Psoas muscle (tissue), 8 donors: ENCODE results near the gene VWA3B. TPM values are rescaled to one million over a fixed set of nuclear protein-coding genes. Genes with fewer than 3 reads are reported as not detected.
"Not testable (repeated sequence)": the region's sequence is repeated elsewhere in the genome, so short reads cannot be mapped to it uniquely, and the experiment has no call there.

ENCODE experiments used
- ATAC-seq, 4 donors: fragments of 200-7000 bp; cut with Tn5 transposase; one replicate each; pipeline ENCODE4 v1.9.1; 2020; ENCODE audit warnings: moderate library complexity in 3 of 4, mild to moderate bottlenecking in 2 of 4
- DNase-seq, 2 donors: peaks; one replicate each; pipeline ENCODE4 v3.0.0-alpha.2; 2020
- H3K27ac ChIP-seq: fragments of 200-600 bp; one replicate; pipeline ENCODE4 v1.8.0; 2022
- H3K27me3 ChIP-seq, 3 donors: fragments of 200-600 bp in 1 of 3; one replicate each; pipeline versions ENCODE4 v1.6.1 to v1.8.0; 2013 to 2022; ENCODE audit warnings: low read length in 2 of 3, mild to moderate bottlenecking in 2 of 3, moderate library complexity in 1 of 3; ENCODE audit not compliant: insufficient read depth in 3 of 3
- H3K36me3 ChIP-seq, 2 donors: fragments of 200-600 bp in 1 of 2; one replicate each; pipeline versions ENCODE4 v1.6.1 to v1.8.0; 2013 to 2022; ENCODE audit warnings: low read depth in 1 of 2, mild to moderate bottlenecking in 1 of 2, moderate library complexity in 1 of 2; ENCODE audit not compliant: insufficient read depth in 1 of 2
- H3K4me1 ChIP-seq: fragments of 200-600 bp; one replicate; pipeline ENCODE4 v1.8.0; 2022
- H3K4me3 ChIP-seq: fragments of 200-600 bp; one replicate; pipeline ENCODE4 v1.8.0; 2022; ENCODE audit warnings: mild to moderate bottlenecking
- H3K9me3 ChIP-seq: fragments of 200-600 bp; one replicate; pipeline ENCODE4 v1.8.0; 2022
- CTCF ChIP-seq: fragments of 200-600 bp; IDR thresholded peaks from one replicate; pipeline ENCODE4 v1.8.0; 2022; ENCODE audit warnings: antibody characterized with exemption
- WGBS, 3 donors: extraction: QIAGEN DNeasy Blood & Tissue Kit; methylation state at CpG; one replicate each; pipeline versions ENCODE4 v1.1.6 to v1.1.7; 2013; 5-methylcytosine and 5-hydroxymethylcytosine counted together
- intact Hi-C, 2 donors: fragments of 100-400 bp; cut with DNase I; formaldehyde crosslinking; loops; one replicate each; pipeline versions ENCODE4 v1.11.0 to v1.14.2; 2022
- polyA plus RNA-seq, 3 donors: library from polyadenylated mRNA; stranded (reverse); fragments of 200-250 nt; gene quantifications; one replicate each; pipeline ENCODE4 v1.2.3, GENCODE V29; 2013
- total RNA-seq, 4 donors: library from RNA; stranded (reverse); fragmentation: NEBNext Ultra II Directional in 2 of 4; extraction: Animal tissue kit (Norgen Biotek cat#: 25700) in 2 of 4; gene quantifications; one replicate each; pipeline versions ENCODE4 v1.2.1 to v1.2.4, GENCODE V29; 2021 to 2023
- donor health status: healthy with polysubstance abuse.
- donor health status: DM: no; HTN: no; CAD: no; lungs with moderate emphysema.
- donor health status: Bipolar disorder and iron deficiency.
- donor health status: healthy.
- donor health status: DM: yes; HTN: yes; CAD: no.
- donor health status: DM: no; HTN: no; CAD: no.
- donor health status: DM: no; HTN: no; CAD: no.
- donor health status: DM: yes; HTN: yes; CAD: no.

Gene VWA3B
- total and polyA plus RNA-seq, 7 donors = 0.01 to 0.24 (median 0.21) TPM; not detected in 3

DNA sequence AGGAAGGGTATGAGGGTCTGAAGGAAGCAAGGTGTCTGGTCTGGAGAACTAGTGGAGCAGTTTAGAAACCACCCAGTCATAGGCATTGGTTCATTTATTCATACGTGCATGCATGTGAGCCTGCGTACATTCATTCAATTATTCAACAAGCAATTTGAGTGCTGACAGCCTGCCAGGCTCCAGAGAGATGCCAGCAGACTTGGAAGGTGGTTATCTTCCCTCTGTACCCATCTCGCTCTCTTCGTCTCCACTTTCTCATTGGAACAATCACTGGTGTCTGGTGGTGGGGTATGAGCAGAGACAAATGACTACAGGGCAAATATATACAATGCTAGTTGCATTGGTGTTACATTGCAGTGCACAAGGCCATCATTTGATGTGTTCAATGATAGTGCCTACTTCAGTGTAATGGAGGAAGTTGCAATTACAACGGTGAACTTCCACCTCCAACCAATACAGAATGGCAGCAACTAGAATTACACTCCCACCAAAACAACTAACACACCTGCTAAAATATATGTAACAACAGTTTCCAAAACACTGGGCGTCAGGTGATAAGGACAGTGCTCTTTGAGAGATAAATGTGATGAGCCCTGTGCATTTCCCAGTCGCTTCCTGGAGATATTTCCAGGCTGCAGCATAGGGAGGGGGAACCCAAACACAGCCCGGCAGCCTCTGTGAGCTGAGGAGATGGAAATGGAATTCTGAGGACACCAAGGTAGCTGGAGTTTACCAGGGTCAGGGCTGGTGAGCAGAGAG lies 226.7 kb downstream of the VWA3B start:
- WGBS, 3 donors = 81 to 85% (median 82%) methylated on average over 8 of the region's 8 CpGs
- no peak overlapping the region for H3K4me3 ChIP-seq
- no peak overlapping the region for H3K27ac ChIP-seq
- no peaks in the 10 kb centered on the region for H3K4me1 ChIP-seq
- DNase-seq = no peak
- no peak for TF ChIP-seq CTCF
- H3K27me3 ChIP-seq = no peaks in the 10 kb centered on the region
- H3K36me3 ChIP-seq = no peaks in the 10 kb centered on the region
- intact Hi-C loops = no loop called here
- no peaks in the 10 kb centered on the region for H3K9me3 ChIP-seq
- no peak for ATAC-seq

DNA sequence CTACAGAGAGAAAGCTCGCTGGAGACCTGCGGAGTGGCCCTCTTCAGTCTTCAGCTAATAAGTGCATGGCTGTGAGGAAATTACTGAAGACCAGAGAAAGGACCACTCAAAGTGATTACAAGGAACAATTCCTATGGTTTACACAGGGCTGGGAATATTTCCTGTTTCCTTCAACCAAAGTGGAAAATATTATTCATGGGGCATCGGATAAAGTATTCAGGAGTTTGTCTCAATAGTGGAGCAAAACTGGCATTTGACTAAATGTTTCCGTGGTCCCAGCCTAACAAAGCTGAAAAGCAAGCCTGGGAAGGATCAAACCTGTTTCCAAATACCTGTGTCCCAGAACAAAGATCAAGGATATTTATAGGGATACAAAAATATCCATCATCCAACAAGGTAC lies 227.3 kb downstream of the VWA3B start:
- no peaks in the 10 kb centered on the region for H3K36me3 ChIP-seq
- no peaks in the 10 kb centered on the region for H3K9me3 ChIP-seq
- H3K4me3 ChIP-seq = no peak overlapping the region
- no peaks in the 10 kb centered on the region for H3K27me3 ChIP-seq
- DNase-seq (no peak), ATAC-seq (no peak)
- WGBS, 3 donors = 70 to 84% (median 82%) methylated on average over 4 of the region's 4 CpGs
- H3K27ac ChIP-seq = no peak overlapping the region
- no peak for TF ChIP-seq CTCF
- H3K4me1 ChIP-seq = no peaks in the 10 kb centered on the region
- intact Hi-C loops = no loop called here

DNA sequence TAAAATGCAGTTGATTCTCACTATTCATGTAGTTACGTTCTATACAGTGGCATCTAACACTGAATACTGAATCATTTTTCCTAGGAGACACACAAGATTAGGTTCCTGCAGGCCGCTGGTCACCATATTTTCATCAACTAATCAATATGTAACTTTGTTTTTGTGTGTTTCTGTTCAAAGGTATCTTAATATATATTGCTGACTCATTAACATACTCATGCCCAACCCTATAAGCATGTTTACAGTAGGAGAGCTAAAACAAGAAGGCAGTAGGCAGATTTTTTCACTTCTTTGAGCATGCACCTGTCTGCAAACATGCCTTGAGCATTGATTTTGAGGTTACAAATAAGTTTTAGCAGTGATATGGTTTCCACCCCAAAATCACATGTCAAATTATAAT lies 229.0 kb downstream of the VWA3B start:
- TF ChIP-seq CTCF = no peak
- peaks cover 9% of the 10 kb centered on the region for H3K9me3 ChIP-seq
- DNase-seq (no peak), ATAC-seq (no peak)
- no peak overlapping the region for H3K27ac ChIP-seq
- no peaks in the 10 kb centered on the region for H3K4me1 ChIP-seq
- no peaks in the 10 kb centered on the region for H3K36me3 ChIP-seq
- H3K4me3 ChIP-seq = no peak overlapping the region
- no peaks in the 10 kb centered on the region for H3K27me3 ChIP-seq
- intact Hi-C loops = no loop called here
- 90 to 94% (median 93%) methylated on average over 2 of the region's 2 CpGs for WGBS, 3 donors

GRCh38 chr2:98317214-98317613 lies 230.2 kb downstream of the VWA3B start:
- 34 to 49% (median 36%) methylated on average over 3 of the region's 3 CpGs for WGBS, 3 donors
- intact Hi-C loops = no loop called here

DNA sequence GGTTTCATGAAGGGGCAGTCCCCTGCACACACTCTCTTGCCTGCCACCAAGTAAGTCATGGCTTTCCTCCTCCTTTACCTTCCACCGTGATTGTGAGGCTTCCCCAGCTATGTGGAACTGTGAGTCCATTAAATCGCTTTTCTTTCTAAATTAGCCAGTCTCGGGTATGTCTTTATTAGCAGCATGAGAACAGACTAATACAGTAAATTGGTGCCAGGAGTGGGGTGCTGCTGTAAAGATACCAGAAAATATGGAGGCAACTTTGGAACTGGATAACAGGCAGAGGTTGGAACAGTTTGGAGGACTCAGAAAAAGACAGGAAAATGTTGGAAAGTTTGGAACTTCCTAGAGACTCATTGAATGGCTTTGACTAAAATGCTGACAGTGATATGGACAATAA lies 233.2 kb downstream of the VWA3B start:
- H3K27ac ChIP-seq, H3K4me1 ChIP-seq, H3K4me3 ChIP-seq, DNase-seq, H3K27me3 ChIP-seq, intact Hi-C loops, ATAC-seq, H3K36me3 ChIP-seq: not testable (repeated sequence)
- peaks cover 16% of the 10 kb centered on the region for H3K9me3 ChIP-seq
- WGBS, 3 donors = 91 to 92% (median 92%) methylated on average over 3 of the region's 3 CpGs

More at GRCh38 chr2:98317214-98317613, 230.2 kb downstream of the VWA3B start:
- no peaks in the 10 kb centered on the region for H3K27me3 ChIP-seq
- no peak for ATAC-seq
- H3K9me3 ChIP-seq = peaks cover 12% of the 10 kb centered on the region
- TF ChIP-seq CTCF = no peak
- no peaks in the 10 kb centered on the region for H3K36me3 ChIP-seq
- no peak overlapping the region for H3K27ac ChIP-seq
- H3K4me3 ChIP-seq = no peak overlapping the region
- H3K4me1 ChIP-seq = no peaks in the 10 kb centered on the region
- no peak for DNase-seq
